NCI-H524 (cell line): Measurements from ENCODE around the gene SKIC8.

Experiments used
- DNase-seq, 2 experiments: peaks; one replicate each; lab custom pipeline; 2025; lab: John Stamatoyannopoulos, UW

Gene SKIC8

DNA sequence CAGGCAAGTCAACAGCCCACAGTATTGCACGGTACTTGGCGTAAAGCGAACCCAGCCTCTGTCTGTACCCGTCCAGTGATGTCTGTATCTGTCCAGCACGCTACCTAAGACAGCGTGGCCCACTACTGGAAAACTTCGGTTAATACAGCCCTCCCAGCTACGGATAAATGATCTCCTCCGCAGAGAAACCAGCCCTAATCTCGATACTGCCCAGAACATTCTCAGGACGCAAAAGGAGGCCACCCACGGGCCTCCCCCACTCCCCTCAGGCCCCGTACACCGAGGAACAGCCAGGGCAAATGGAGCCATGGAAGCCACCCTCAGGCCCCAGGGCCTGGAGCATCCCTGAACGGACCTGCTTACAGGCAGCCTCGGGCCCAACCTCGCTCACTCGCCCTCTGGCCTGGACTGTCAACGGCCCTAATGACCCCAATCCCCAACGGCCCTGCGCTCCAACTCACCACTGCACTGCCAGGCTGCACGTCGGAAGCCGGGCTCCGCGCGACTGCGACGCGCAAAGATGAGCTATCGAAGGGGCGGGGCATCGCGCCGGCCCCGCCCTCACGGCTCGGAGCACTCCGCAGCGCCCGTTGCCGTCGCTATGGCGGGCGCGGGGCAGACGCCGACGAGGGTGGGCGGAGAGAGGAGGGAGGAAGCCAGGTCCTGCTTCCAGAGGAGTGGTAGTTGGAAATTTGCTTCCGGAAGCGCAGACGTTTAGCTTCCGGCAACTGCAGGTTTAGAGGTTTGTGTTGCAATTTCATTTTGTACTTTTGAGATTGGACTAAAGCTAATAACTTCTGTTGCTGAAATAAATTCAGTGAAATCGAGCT is at the start of gene SKIC8:
Gene SKIC8, minus strand, starts transcription at position 509 of the 830 bp plus-strand sequence. CDS start 3,923 bp downstream, outside the sequence.
- peak; percentile 89 to 97 for DNase-seq

- no peak for DNase-seq
Observed at GRCh38 chr15:78347586-78348543, 48.5 kb upstream of the SKIC8 start.

GRCh38 chr15:78345396-78346125 is 46.2 kb upstream of the SKIC8 start:
- no peak for DNase-seq

DNA sequence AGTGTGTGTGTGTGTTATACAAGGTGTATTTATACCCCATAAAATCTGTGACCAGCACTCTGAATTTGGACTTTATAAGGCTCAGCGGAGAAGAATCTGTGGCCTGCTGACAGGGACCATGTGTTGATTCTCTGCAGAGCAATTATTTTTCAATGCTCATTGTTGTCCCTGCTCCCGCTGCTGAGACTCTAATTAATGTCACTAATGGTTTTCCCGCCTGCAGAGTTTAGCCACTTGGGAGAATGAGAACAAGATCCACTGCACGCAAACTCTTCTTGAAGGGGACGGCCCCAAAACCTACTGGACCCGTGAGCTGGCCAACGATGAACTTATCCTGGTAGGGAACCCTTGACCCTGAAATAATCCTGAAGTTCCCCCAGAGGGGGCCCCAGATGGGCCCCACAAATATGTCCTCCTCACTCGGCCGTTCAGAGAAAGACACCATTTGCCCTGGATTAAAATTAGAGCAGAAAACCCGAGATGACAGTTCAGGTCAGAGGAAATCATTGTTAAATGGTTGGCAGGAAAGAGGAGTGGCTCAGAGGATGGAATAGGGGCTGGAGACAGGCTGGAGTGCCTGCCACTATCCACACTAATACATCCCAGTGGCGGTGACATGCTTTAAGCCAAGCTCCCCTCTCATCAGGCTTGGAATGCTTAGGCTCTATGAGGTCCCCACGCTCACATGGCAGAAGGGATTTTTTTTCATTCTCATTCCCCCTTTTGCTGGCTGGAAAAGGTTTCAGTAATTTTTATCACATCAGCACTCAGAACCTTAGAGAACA is 44.1 kb upstream of the SKIC8 start:
- peak in 1 of 2 experiments; percentile 14 for DNase-seq

- peak in 1 of 2 experiments; percentile 38 for DNase-seq
Observed at GRCh38 chr15:78342021-78342420, 42.6 kb upstream of the SKIC8 start.

GRCh38 chr15:78341057-78341987 is 41.9 kb upstream of the SKIC8 start:
- peak in 1 of 2 experiments; percentile 34 for DNase-seq

GRCh38 chr15:78340231-78341056 is 41.0 kb upstream of the SKIC8 start, which contains the start of gene CRABP1:
Gene CRABP1, plus strand, starts transcription at chr15:78340353. Its CDS starts 76 bp downstream, at chr15:78340429.
- DNase-seq, result peak; percentile 52 to 75

GRCh38 chr15:78339559-78339958 is 40.1 kb upstream of the SKIC8 start:
- DNase-seq, result peak; percentile 15 to 47

DNA sequence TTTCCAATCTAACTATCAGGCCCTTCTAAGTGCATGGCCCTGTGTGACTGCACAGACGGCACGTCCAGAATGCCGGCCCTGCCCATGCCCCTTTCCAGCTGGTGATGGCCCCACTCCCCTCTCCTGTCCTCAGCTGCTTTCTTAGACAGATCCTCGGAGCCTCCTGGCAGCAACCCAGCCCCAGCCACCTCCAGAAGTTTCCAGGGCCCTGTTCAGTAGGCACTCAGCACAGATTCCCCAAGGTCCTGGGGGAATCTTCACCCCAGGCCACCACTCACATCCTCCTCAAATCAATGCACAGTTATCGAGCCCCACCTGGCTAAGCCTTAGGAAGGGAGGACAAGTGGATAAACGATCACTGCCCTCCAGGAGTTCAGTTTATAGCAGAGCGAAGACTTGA is 39.4 kb upstream of the SKIC8 start:
- DNase-seq, result peak; percentile 79 to 89

DNA sequence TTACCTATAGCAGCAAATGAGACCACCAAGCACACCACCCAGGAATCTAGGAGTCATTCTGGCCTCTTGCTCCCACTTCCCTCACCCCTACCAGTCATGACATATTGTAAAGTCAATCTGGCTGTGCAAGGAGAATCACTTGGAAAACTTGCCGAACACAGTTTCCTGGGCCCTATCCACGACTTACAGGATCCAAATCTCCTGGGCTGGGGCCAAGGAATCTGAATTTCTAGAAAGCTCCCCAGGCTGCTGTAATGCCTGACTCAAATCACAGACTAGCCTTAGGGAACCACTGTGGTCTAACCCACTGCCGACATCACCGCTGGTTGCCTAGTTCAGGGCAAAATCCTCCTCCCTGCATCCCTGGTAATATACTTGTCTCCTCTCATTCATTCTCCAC is 36.6 kb upstream of the SKIC8 start:
- no peak for DNase-seq

DNA sequence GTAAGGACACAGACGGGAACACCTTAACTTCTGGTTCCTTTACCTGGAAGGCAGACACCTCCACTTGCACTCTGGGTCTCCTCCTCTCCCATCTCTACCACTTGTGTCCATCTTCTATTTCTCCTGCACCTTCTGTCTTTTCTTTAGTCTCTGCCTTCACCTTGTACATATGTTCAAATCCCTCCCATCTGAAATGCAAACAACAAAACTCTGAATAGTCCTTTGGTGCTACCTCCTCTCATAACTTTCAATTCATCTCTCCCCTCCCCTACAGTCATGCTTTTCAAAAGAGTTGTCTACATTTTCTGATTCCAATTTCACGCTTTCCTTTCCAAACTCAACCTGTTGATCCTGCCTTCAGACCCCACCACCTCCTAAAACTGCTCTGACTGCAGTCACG is 35.4 kb upstream of the SKIC8 start:
- DNase-seq, result no peak

DNA sequence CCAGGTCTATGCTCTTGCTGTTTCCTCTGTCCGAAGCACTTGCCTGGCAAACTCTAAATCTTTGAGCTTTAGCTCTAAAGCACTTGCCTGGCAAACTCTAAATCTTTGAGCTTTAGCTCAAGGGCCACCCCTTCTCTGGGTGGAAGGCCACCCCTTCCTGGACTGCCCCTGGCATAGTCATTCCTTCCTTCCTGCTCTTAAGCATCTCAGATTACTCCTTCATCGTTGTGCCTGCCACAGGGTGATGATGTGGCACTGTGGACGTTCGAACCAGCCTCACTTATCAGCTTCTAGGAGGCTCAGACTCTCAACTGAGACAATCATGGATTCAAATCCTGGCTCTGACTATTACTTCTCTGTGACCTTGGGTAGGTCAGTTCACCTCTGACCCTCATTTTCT is 30.2 kb upstream of the SKIC8 start:
- DNase-seq, result no peak

DNA sequence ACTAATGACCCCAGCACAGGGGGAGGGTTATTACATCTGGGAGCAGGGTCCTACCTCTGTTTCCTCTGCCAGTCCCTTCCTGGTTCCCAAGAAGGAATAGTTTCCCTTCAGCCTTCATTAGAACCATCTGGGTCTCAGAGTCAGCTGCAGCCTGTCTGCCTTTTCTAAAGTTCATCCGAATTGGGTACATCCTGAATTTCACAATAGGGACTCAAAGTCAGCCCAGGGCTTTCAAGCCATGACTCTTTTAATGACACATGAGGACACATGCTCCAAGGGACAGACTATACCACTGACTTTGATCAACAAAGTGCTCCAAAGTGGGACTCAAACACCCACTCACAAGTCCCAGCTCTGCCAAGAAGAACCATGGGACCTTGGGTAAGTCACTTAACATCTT is 28.1 kb upstream of the SKIC8 start:
- no peak for DNase-seq

DNA sequence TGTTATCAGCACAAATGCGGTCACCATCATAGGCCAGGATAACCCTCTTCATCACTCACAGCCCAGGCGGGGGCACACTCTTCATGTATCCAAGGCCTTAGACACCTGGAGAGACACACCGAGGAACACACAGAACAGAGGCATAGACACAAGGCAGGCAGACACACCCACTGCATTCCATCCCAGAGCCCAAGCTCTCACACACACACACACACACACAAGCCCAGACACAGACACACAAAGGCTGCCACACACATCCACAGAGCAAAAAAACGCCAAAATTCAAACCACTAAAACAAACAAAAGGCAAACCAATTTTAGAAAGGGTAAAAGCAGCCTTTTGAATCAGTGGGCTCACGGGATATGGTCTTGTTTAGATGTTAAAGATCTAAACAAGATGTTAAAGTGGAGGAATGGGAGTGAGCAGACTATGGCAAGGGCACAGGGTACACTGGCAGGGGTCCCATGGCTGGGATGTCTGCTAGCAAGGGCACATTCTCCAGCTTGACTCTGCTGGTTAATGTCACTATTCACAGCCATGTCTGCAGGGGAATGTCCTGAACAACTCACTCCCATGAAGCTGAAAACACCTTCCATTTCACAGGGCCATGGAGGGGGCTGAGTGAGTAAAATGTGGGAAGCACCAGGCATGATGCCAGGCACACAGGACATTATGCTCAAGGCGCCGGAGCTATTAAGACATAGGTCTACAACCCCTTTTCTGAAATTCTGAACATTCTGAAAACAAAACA is 25.9 kb upstream of the SKIC8 start:
- no peak for DNase-seq

DNA sequence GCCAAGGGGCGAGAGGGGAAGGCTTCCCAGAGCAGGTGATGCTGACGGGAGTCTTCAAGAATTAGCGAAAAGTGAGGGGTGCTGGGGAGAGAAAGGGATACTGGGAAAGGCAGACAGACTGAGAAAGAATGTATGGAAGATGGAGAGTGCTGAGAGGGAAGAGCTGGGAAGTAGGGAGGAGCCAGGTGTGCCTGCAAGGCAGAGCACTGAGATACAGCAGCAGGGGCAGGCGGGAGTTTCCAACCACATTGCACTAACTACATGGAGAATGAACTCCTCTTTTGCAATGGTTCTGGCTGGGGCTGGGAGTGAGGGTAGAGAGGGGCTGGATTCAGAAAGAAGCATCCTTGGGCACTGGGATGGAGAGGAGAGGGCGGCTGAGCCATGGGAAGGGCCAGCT is 24.7 kb upstream of the SKIC8 start:
- DNase-seq, result no peak

- DNase-seq, result no peak
Observed at GRCh38 chr15:78323693-78324092, 24.3 kb upstream of the SKIC8 start.

DNA sequence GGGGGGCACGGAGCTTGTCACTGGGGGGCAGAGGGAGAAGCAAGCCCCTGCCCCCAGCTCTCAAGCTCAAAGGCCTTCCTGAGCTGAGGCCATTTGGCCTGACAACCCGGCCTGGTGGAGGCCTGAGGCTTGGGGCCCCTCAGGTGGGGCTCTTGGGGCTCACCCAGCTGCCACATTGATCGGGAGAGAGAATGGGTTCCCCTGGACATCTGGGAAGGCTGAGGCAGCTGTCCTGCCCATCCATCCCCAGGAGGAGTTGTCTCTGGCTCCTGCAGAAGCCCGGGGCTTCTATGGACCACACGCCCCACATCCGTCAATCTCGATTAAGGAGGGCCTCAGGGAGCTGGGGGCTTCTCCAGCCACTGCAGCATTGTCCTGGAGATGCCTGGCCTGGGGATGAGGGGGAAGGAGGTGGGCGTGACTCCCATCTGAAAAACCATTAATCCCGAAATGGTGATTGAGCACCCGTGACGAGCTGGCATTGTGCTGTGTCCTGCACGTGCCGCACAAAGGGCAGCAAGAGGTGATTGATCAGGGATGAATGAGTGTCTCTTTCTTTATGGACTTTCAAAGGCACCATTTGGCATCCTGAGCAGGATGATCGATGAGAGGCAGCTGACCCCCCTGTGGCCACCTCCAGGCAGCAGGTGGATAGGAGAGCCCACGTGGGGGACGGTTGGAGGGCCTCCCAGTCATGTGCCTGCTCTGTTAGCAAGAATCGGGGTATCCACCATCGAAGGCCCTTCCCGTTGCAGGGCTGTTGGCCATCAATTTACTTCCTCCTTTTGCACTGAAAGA is 23.5 kb upstream of the SKIC8 start:
- no peak for DNase-seq

GRCh38 chr15:78322243-78322642 is 22.8 kb upstream of the SKIC8 start:
- DNase-seq, result no peak
